ENCODE measurements around the gene ATP4A. TPM values are rescaled to one million over a fixed set of nuclear protein-coding genes. Genes with fewer than 3 reads are reported as not detected.

The ATP4A gene
- total RNA-seq, 2 experiments from 2014 or later: not detected

DNA sequence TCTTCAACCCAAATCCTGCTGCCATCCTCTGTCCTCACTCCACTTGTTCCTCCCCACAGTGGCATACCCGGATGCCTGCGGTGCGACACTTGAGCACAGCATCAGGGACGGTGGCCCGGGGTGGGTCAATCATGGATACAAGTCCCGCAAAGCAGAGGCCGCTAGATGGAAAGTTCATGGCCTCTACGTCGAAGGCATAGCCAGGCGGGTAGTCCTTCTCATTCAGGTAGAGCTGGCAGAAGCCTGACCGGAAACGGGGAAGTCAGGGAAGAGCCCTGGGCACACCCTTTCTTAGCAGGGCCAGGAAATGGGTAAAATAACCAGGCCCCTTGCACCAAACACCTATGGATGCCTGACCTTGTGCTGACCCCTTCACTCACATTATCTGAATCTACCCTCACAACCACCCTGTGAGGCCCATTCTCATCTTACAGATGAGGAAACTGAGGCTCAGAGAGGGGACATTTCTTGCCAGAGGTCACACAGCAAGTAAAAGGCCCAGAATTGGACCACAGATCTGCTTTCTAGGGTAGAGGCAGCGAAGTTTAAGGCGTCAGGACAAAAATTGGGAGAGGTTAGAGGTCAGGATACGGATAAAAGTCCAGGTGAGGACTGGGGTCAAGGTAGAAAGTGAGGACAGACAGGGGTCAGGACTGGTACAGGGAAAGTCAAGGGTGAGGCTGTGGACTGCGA is 6.5 kb downstream of the ATP4A start:
- Mint-ChIP-seq H3K4me3 (peak overlapping the region; percentile 26), H3K36me3 (ENCODE audit: low read depth) (no peaks in the 10 kb centered on the region), H3K4me1 (peaks cover 8% of the 10 kb centered on the region), H3K27me3 (peaks cover 33% of the 10 kb centered on the region), H3K27ac (no peak overlapping the region), H3K9me3 (ENCODE audit: low read depth) (no peaks in the 10 kb centered on the region)
- ATAC-seq: no peak
- ChIA-PET POLR2A (no interaction called here), CTCF (interaction anchor here (0.6 to 3.0 kb wide), 5 partner anchors 8 to 374 kb away, joined by 3 to 18 read pairs (median 4); no protein-coding TSS in a partner anchor)
- no peak for DNase-seq
- intact Hi-C loops (cut with DNase I, micrococcal nuclease): no loop called here

DNA sequence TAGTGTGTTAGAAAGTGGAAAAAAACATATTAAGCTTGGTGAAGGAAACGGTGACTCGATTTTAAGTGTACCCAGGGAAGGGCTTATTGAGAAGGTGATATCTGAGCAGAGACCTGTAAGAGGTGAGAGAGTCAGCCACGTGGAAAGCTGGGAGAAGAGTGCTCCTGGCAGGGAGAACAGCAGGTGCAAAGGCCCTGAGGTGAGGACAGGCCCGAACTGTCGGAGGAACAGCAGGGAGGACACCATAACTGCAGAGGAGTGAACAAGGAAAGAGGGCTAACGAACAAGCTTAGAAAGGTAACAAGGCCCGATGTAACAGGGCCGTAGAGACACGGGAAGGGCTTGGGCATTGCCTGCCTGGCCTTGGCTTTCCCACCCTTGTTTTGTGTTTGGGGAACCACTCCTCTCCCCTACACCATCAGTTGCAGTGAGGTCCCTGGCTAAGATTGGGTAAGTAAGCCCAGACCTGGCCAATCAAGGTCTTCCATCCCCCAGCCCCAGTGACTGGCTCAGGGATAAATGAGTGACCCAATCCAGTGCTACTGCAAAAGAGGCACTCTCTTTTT is 7.3 kb downstream of the ATP4A start:
- POLR2A ChIA-PET: no interaction called here
- peaks cover 8% of the 10 kb centered on the region for H3K4me1 Mint-ChIP-seq
- peaks cover 27% of the 10 kb centered on the region for H3K27me3 Mint-ChIP-seq
- intact Hi-C loops (cut with DNase I, micrococcal nuclease): no loop called here
- H3K36me3 Mint-ChIP-seq (ENCODE audit: low read depth): no peaks in the 10 kb centered on the region
- no peak overlapping the region for H3K4me3 Mint-ChIP-seq
- no peaks in the 10 kb centered on the region for H3K9me3 Mint-ChIP-seq (ENCODE audit: low read depth)
- ATAC-seq (no peak), DNase-seq (no peak)
- no peak overlapping the region for H3K27ac Mint-ChIP-seq
- CTCF ChIA-PET: interaction anchor here (0.7 to 2.5 kb wide), 7 partner anchors 9 to 97 kb away, joined by 3 to 8 read pairs (median 4); no protein-coding TSS in a partner anchor

DNA sequence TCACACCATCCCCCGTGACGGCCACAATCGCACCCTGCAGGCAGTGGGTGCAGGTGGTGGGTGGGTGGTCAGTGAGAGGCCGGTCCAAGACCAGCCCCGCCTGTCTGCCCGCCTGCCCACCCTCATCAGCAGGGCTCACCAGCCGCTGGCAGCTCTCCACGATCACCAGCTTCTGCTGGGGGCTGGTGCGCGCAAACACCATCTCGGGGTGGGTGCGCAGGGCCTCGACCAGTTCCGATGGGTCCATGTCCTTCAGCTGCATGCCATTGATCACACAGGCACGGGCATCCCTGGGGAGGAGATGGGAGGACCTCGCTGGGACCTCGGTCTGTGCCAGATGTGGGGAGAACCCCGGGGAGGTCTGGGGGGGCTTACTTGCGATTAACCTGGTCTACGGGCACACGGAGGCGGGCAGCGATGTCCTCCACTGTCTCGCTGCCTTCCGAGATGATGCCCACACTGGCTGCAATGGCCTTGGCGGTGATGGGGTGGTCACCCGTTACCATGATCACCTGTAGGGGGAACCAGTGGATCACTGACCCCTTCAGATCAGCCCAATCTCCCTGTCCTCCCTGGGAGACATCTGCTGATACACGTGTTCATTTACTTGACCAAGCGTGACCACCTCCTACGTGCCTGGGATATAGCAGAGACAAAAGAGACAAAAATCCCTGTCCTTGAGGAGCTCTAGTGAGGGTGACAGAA is 8.0 kb downstream of the ATP4A start:
- peaks cover 20% of the 10 kb centered on the region for H3K27me3 Mint-ChIP-seq
- H3K4me3 Mint-ChIP-seq: no peak overlapping the region
- intact Hi-C loops (cut with DNase I, micrococcal nuclease): no loop called here
- ChIA-PET CTCF (interaction anchor here (0.7 to 2.5 kb wide), 6 partner anchors 37 to 333 kb away, joined by 3 to 8 read pairs (median 4); no protein-coding TSS in a partner anchor), POLR2A (no interaction called here)
- DNase-seq (no peak), ATAC-seq (no peak)
- peaks cover 8% of the 10 kb centered on the region for H3K4me1 Mint-ChIP-seq
- H3K27ac Mint-ChIP-seq: no peak overlapping the region
- H3K36me3 Mint-ChIP-seq (ENCODE audit: low read depth): peaks cover 5% of the 10 kb centered on the region
- no peaks in the 10 kb centered on the region for H3K9me3 Mint-ChIP-seq (ENCODE audit: low read depth)

DNA sequence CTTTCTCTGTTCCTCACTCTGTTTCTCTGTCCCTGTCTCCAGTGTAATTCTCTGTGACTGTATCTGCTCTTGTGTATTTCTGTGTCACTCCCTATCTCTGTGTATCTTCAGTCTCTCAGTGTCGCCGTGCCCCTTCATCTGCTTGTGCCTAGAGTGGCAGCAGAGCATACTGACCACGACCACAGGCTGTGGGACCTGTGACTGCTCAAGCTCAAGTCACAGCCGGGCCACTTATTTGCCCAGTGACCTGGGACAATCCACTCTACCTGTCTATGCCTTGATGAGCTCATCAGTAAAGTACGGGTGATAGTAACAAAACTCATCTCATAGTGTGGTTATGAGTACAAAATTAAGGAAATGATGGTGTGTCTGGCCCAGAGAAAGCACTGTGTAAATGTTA is 9.4 kb downstream of the ATP4A start:
- intact Hi-C loops (cut with DNase I, micrococcal nuclease): no loop called here
- Mint-ChIP-seq H3K36me3 (ENCODE audit: low read depth) (peaks cover 10% of the 10 kb centered on the region), H3K4me1 (peaks cover 11% of the 10 kb centered on the region), H3K9me3 (ENCODE audit: low read depth) (no peaks in the 10 kb centered on the region), H3K27me3 (peaks cover 10% of the 10 kb centered on the region), H3K4me3 (no peak overlapping the region), H3K27ac (no peak overlapping the region)
- ChIA-PET POLR2A (no interaction called here), CTCF (no interaction called here)
- DNase-seq: no peak
- ATAC-seq: no peak

DNA sequence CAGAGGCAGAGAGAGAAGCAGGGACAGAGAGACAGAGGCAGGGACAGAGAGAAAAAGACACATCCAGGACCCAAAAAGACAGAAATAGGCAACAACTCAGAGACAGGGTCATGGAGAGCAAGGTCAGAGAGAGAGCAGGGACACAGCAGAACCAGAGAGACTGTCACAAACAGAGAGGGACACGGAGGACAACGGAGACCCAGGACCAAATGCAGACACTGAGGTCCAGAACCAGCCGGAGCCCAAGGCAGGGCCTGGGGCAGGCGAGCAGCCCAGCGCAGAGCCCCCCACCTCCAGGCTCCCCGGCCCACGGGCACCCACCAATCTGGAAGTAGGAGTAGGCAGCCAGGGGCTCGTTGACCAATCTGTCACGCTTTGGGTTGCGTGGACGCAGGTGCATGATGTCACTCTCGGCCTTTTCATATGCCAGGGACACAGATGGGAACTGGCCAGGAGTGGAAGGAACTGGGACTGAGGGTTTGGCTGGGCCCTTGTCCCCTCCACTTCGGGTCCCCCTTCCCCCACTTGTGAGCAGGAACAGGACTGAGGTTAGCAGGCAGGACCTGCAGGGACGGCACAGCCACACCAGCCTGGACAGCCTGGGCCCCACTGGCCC is 10.0 kb downstream of the ATP4A start:
- H3K36me3 Mint-ChIP-seq (ENCODE audit: low read depth): peaks cover 12% of the 10 kb centered on the region
- no peak for DNase-seq
- ChIA-PET CTCF (no interaction called here), POLR2A (no interaction called here)
- no peak for ATAC-seq
- intact Hi-C loops (cut with DNase I, micrococcal nuclease): no loop called here
- peaks cover 13% of the 10 kb centered on the region for H3K4me1 Mint-ChIP-seq
- no peaks in the 10 kb centered on the region for H3K9me3 Mint-ChIP-seq (ENCODE audit: low read depth)
- H3K27me3 Mint-ChIP-seq: peaks cover 6% of the 10 kb centered on the region
- H3K27ac Mint-ChIP-seq: no peak overlapping the region
- no peak overlapping the region for H3K4me3 Mint-ChIP-seq

DNA sequence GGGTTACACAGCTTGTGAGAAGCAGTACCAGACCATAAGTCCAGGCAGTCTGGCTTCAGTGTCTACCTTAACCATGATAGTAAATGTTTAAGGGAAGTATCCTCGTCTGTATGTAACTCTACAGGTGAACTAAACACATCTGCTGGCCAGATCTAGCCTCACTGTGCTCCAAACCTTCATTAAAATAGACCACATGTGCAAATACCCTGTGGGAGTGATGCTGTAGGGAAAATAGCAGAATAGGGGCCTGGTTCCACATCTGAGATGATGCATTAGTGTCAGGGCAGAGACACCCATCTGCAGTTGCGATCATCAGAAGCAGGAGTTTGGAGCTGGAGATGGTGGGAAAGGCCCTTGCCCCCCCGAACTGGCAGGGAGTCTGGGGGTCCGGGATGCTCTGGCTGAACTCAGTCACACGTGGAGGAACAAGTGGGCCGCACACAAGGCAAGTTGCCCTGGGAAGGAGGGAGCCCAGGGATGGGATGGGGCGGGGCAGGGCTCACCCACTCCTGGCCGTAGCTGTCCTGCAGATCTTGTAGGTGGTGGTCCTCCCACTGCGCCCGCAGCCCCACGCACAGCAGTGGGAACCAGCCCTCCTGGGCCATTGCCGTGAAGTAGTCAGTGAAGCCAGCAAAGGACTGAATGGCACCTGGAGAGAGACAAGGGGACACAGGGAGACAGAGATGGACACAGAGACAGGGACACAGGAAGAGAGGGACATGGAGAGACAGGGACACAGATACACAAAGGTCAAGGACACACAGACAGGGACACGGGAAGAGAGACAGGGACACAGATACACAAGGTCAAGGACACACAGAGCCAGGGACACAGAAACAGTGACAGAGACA is 10.7 kb downstream of the ATP4A start:
- CTCF ChIA-PET: interaction anchor here (1.1 kb wide), 1 partner anchor 40 kb away, joined by 4 read pairs; no protein-coding TSS in a partner anchor
- Mint-ChIP-seq H3K36me3 (ENCODE audit: low read depth) (peaks cover 12% of the 10 kb centered on the region), H3K27me3 (peaks cover 4% of the 10 kb centered on the region), H3K9me3 (ENCODE audit: low read depth) (no peaks in the 10 kb centered on the region), H3K4me3 (no peak overlapping the region), H3K4me1 (peaks cover 13% of the 10 kb centered on the region), H3K27ac (no peak overlapping the region)
- DNase-seq (no peak), ATAC-seq (no peak)
- intact Hi-C loops (cut with DNase I, micrococcal nuclease): no loop called here
- POLR2A ChIA-PET: no interaction called here

DNA sequence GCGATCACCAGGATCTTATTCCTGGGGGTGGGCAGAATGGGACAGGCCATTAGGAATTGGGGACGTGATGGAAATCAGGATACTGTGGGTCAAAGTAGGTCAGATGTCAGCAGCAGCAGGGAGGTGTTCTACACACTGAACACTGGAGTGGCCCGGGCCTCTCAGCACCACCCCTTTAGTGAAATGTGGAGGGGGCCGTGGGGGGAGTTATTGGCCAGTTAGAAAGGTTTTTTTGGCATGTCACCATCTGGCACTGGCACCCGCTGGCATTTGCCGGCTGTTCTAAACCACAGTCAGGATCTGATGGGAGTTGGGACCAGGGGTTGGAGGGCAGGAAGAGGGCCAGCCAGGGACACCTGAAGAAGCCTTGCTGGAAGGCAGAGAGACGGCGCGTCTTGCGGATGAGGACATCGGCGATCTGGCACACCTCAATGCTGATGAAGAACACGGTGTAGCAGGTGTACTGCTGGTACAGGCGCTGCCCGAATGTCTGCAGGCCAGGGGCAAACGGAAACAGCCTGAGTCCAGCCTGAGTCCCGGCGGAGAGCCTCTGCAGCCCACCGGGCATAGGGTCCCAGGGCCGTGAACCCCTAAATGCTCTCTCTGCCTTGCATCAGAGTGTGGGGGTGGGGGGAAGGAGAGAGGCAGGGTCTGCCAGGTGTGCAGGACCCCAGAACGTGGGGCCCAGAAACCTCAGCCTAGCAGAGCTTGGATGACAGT is 12.2 kb downstream of the ATP4A start:
- H3K9me3 Mint-ChIP-seq (ENCODE audit: low read depth): no peaks in the 10 kb centered on the region
- H3K4me3 Mint-ChIP-seq: no peak overlapping the region
- intact Hi-C loops (cut with DNase I, micrococcal nuclease): no loop called here
- CTCF ChIA-PET: interaction anchor here (0.6 to 1.1 kb wide), 3 partner anchors 40 to 61 kb away, joined by 3 to 5 read pairs (median 4); partner anchors contain the start of gene HAUS5
- H3K27me3 Mint-ChIP-seq: no peaks in the 10 kb centered on the region
- peaks cover 24% of the 10 kb centered on the region for H3K36me3 Mint-ChIP-seq (ENCODE audit: low read depth)
- DNase-seq (no peak), ATAC-seq (no peak)
- peaks cover 23% of the 10 kb centered on the region for H3K4me1 Mint-ChIP-seq
- POLR2A ChIA-PET: interaction anchor here (0.5 kb wide), 1 partner anchor 478 kb away, joined by 3 read pairs; no protein-coding TSS in a partner anchor
- H3K27ac Mint-ChIP-seq: no peak overlapping the region

DNA sequence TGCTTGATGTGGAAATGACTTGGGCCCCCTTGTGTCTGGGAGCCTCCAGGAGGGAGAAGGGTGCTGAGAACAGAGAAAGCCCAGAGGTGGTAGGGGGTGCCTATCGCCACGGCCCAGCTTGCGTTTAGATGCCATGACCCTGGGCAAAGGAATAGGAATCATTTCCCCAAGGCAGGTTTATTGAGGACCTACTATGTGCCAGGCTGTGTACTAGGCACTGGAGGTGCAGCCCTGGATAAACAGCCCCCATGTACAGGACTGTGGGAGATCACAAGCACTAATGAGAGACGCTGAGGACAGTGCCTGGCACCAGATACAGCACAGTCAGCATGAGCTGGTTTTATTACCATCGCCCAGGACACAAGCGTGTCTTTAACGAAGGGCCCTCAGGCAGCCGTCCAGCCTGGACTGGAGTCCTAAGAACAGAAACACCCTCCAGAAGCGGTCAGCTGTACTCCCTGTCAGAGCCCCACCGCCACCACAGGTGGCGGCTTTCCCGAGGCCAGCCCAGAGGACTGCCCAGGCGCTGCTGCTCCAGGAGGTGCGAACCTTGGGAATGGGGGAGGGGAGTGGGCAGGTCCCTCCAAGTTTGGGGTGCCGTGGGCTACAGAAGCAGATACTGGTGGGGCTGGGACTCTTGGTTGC is 13.5 kb downstream of the ATP4A start:
- intact Hi-C loops (cut with DNase I, micrococcal nuclease): loop anchor here (1.0 to 5.0 kb wide), 8 partner anchors 42 to 382 kb away; partner anchors contain the start of genes ETV2 (in 1 of the 2), FFAR1 (in 1 of the 2), HAUS5 (in 1 of the 2) and RBM42 (in 1 of the 2)
- Mint-ChIP-seq H3K4me3 (no peak overlapping the region), H3K9me3 (ENCODE audit: low read depth) (no peaks in the 10 kb centered on the region), H3K27me3 (no peaks in the 10 kb centered on the region), H3K27ac (no peak overlapping the region), H3K36me3 (ENCODE audit: low read depth) (peaks cover 25% of the 10 kb centered on the region), H3K4me1 (peaks cover 26% of the 10 kb centered on the region)
- ChIA-PET CTCF (interaction anchor here (0.6 to 3.3 kb wide), 6 partner anchors 9 to 359 kb away, joined by 3 to 20 read pairs (median 4); no protein-coding TSS in a partner anchor), POLR2A (no interaction called here)
- no peak for DNase-seq
- no peak for ATAC-seq

DNA sequence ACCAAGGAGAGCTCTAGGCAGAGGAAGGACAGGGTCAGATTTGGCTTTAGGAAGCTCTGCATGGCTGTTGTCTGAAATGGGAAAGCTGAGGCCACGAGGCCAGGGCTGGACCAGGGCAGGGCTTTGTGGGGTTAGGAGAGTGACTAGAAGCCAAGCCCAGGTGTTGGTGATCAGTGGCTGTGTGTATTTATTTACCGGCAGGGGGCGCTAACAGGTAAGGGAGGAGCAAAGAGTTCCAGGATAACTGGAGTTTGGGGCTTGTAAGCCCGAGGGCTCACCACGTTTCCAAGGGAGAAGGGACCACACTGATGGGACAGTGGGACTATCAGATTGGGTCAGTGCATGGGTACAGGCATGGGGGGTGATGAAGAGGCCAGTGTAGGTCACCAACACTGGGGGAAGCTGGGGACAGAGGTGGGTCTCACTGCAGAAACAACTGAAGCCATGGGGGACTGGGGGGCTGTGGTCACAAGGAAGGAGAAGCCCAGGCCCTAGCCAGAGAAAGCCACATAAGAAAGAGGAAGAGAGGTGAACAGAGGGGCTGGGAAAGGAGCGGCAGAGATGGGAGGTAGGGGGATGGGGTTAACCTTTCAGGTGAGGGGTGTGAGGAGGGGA is 14.2 kb downstream of the ATP4A start:
- no peak overlapping the region for H3K4me3 Mint-ChIP-seq
- ChIA-PET CTCF (interaction anchor here (0.6 to 3.3 kb wide), 16 partner anchors 9 to 191 kb away, joined by 3 to 20 read pairs (median 4); partner anchors contain the start of genes FFAR3 and HAUS5), POLR2A (no interaction called here)
- peaks cover 29% of the 10 kb centered on the region for H3K36me3 Mint-ChIP-seq (ENCODE audit: low read depth)
- DNase-seq: peak; percentile 75
- intact Hi-C loops (cut with DNase I, micrococcal nuclease): loop anchor here (1.0 to 5.0 kb wide), 8 partner anchors 43 to 383 kb away; partner anchors contain the start of genes ETV2 (in 1 of the 2), FFAR1 (in 1 of the 2), HAUS5 (in 1 of the 2) and RBM42 (in 1 of the 2)
- no peaks in the 10 kb centered on the region for H3K9me3 Mint-ChIP-seq (ENCODE audit: low read depth)
- no peak overlapping the region for H3K27ac Mint-ChIP-seq
- H3K27me3 Mint-ChIP-seq: no peaks in the 10 kb centered on the region
- ATAC-seq: no peak
- peaks cover 32% of the 10 kb centered on the region for H3K4me1 Mint-ChIP-seq

All from activated CD4-positive, alpha-beta T cell treated with anti-CD3 and anti-CD28 coated beads for 36 hours (primary cell).